H1 (cell line): Measurements from ENCODE around the gene TMEM140. TPM values are rescaled to one million over a fixed set of nuclear protein-coding genes. Genes with fewer than 3 reads are reported as not detected.

Experiments used
- CTCF ChIA-PET: fragments of 300-600 bp; sonication (Branson Sonifier 250); formaldehyde crosslinking; loops from one replicate; lab custom pipeline; 2021; ENCODE audit not compliant: partially characterized antibody; lab: Charles Lee
- POLR2A ChIA-PET: fragments of 300-600 bp; sonication (Branson Sonifier 250); formaldehyde crosslinking; loops from one replicate; lab custom pipeline; 2021; ENCODE audit warnings: inconsistent platforms; ENCODE audit not compliant: partially characterized antibody; lab: Charles Lee
- DNase-seq, 2 experiments: peaks; one replicate each; pipeline versions ENCODE4 v3.0.0 to v3.0.0-alpha.2; 2010 to 2022; ENCODE audit warnings: low spot score in 2 of 2, low read depth in 1 of 2, mixed read lengths in 1 of 2
- FAIRE-seq: peaks from 2 replicates; lab custom pipeline; 2011; peaks lifted over from hg19 to GRCh38; lab: Jason Lieb, UNC
- H2AFZ ChIP-seq: 2 replicates; pipeline ENCODE4 v1.8.1; 2012; ENCODE audit warnings: low read length, inconsistent platforms
- H2AK5ac ChIP-seq: 2 replicates; pipeline ENCODE4 v1.6.1; 2013; ENCODE audit warnings: low read depth, low read length
- H2BK120ac ChIP-seq: replicated peaks from 2 replicates; pipeline ENCODE3; 2013; ENCODE audit warnings: low read depth, low read length, inconsistent platforms
- H2BK12ac ChIP-seq: 2 replicates; pipeline ENCODE4 v1.6.1; 2013; ENCODE audit warnings: low read depth, low read length
- H2BK15ac ChIP-seq: 2 replicates; pipeline ENCODE4 v1.6.1; 2013; ENCODE audit warnings: low read length
- H2BK20ac ChIP-seq: 2 replicates; pipeline ENCODE4 v1.6.1; 2013; ENCODE audit warnings: low read length
- H2BK5ac ChIP-seq: 2 replicates; pipeline ENCODE4 v1.6.1; 2013; ENCODE audit warnings: low read depth, low read length
- H3K14ac ChIP-seq: 2 replicates; pipeline ENCODE4 v1.6.1; 2013; ENCODE audit warnings: inconsistent platforms; ENCODE audit not compliant: insufficient read length
- H3K18ac ChIP-seq: 2 replicates; pipeline ENCODE4 v1.6.1; 2013; ENCODE audit warnings: low read length; ENCODE audit errors: extremely low read depth
- H3K23ac ChIP-seq: 2 replicates; pipeline ENCODE4 v1.6.1; 2013; ENCODE audit warnings: inconsistent platforms; ENCODE audit not compliant: insufficient read length
- H3K23me2 ChIP-seq: 2 replicates; pipeline ENCODE4 v1.6.1; 2013; ENCODE audit warnings: low read depth, low read length
- H3K27ac ChIP-seq: 2 replicates; pipeline ENCODE4 v1.6.1; 2011; ENCODE audit warnings: low read depth, low read length, inconsistent platforms
- H3K27me3 ChIP-seq, 4 experiments: replicated peaks in 1 of 4; 1 replicate in 1 of 4; 2 replicates in 3 of 4; pipeline versions ENCODE4 v1.6.1 to v1.8.1; 2011 to 2013; ENCODE audit warnings: low read length in 3 of 4, mild to moderate bottlenecking in 3 of 4, inconsistent platforms in 2 of 4, mixed read lengths in 2 of 4, moderate library complexity in 1 of 4; ENCODE audit not compliant: control insufficient read depth in 3 of 4, insufficient read depth in 3 of 4; ENCODE audit errors: extremely low read depth in 1 of 4
- H3K36me3 ChIP-seq, 4 experiments: 2 replicates each; pipeline versions ENCODE4 v1.6.1 to v1.8.1; 2011 to 2013; ENCODE audit warnings: mild to moderate bottlenecking in 4 of 4, low read length in 3 of 4, moderate library complexity in 2 of 4, control low read depth in 1 of 4, inconsistent platforms in 1 of 4; ENCODE audit not compliant: insufficient read depth in 4 of 4, control insufficient read depth in 2 of 4
- H3K4ac ChIP-seq: replicated peaks from 2 replicates; pipeline ENCODE3; 2013; ENCODE audit warnings: low read length, low read depth, mixed read lengths, inconsistent platforms; ENCODE audit not compliant: insufficient read length
- H3K4me1 ChIP-seq, 4 experiments: replicated peaks in 1 of 4; 1 replicate in 1 of 4; 2 replicates in 3 of 4; pipeline versions ENCODE4 v1.6.1 to v1.8.1; 2011 to 2013; ENCODE audit warnings: low read length in 3 of 4, inconsistent platforms in 2 of 4, mixed read lengths in 1 of 4; ENCODE audit not compliant: insufficient read depth in 4 of 4, control insufficient read depth in 3 of 4
- H3K4me2 ChIP-seq, 2 experiments: 2 replicates each; pipeline versions ENCODE4 v1.6.1 to v1.8.1; 2011 to 2013; ENCODE audit warnings: low read depth in 2 of 2, low read length in 2 of 2, control low read depth in 1 of 2, inconsistent platforms in 1 of 2, mild to moderate bottlenecking in 1 of 2; ENCODE audit not compliant: insufficient read depth in 1 of 2
- H3K4me3 ChIP-seq, 4 experiments: fragments of 200-600, 300-600 bp in 1 of 4; sonication (generic), shearing (Covaris generic), sonication (Bioruptor Twin) in 1 of 4; 2 replicates each; pipeline versions ENCODE4 v1.5.1 to v1.8.1; 2011 to 2016; ENCODE audit warnings: low read length in 4 of 4, low read depth in 3 of 4, control low read depth in 2 of 4, inconsistent platforms in 2 of 4, mild to moderate bottlenecking in 2 of 4, mixed read lengths in 1 of 4, moderate library complexity in 1 of 4; ENCODE audit not compliant: insufficient read depth in 2 of 4; ENCODE audit errors: extremely low read depth in 1 of 4
- H3K56ac ChIP-seq: replicated peaks from 2 replicates; pipeline ENCODE3; 2013; ENCODE audit warnings: low read depth, mild to moderate bottlenecking, mixed read lengths, low read length, inconsistent platforms; ENCODE audit not compliant: insufficient read length
- H3K79me1 ChIP-seq: 2 replicates; pipeline ENCODE4 v1.6.1; 2013; ENCODE audit warnings: low read depth, low read length, control low read depth
- H3K79me2 ChIP-seq, 2 experiments: 2 replicates each; pipeline versions ENCODE4 v1.6.1 to v1.8.1; 2012 to 2013; ENCODE audit warnings: low read length in 2 of 2, mild to moderate bottlenecking in 2 of 2, inconsistent platforms in 1 of 2; ENCODE audit not compliant: insufficient read depth in 2 of 2, control insufficient read depth in 1 of 2
- H3K9ac ChIP-seq, 4 experiments: replicated peaks in 1 of 4; 1 replicate in 1 of 4; 2 replicates in 3 of 4; pipeline versions ENCODE4 v1.6.1 to v1.8.1; 2011 to 2013; ENCODE audit warnings: low read depth in 3 of 4, low read length in 3 of 4, control low read depth in 2 of 4, mild to moderate bottlenecking in 2 of 4, moderate library complexity in 2 of 4, inconsistent platforms in 1 of 4; ENCODE audit errors: extremely low read depth in 1 of 4
- H3K9me3 ChIP-seq, 2 experiments: 2 replicates each; pipeline versions ENCODE4 v1.6.1 to v1.8.1; 2012 to 2013; ENCODE audit warnings: mild to moderate bottlenecking in 2 of 2, moderate library complexity in 2 of 2, control low read depth in 1 of 2, inconsistent platforms in 1 of 2, low read depth in 1 of 2, low read length in 1 of 2, mixed read lengths in 1 of 2; ENCODE audit not compliant: insufficient read depth in 2 of 2
- H4K20me1 ChIP-seq, 2 experiments: replicated peaks in 1 of 2; 2 replicates each; pipeline versions ENCODE3 to v1.8.1; 2011 to 2013; ENCODE audit warnings: inconsistent platforms in 2 of 2, low read length in 2 of 2, mild to moderate bottlenecking in 1 of 2; ENCODE audit not compliant: insufficient read depth in 2 of 2, control insufficient read depth in 1 of 2
- H4K5ac ChIP-seq: 2 replicates; pipeline ENCODE4 v1.6.1; 2013; ENCODE audit warnings: low read length, low read depth, mixed read lengths, inconsistent platforms; ENCODE audit not compliant: insufficient read length
- H4K8ac ChIP-seq: 2 replicates; pipeline ENCODE4 v1.8.0; 2013; ENCODE audit warnings: mild to moderate bottlenecking, moderate library complexity, low read length, inconsistent platforms; ENCODE audit not compliant: insufficient read depth; ENCODE audit errors: extremely low read depth
- H4K91ac ChIP-seq: replicated peaks from 2 replicates; pipeline ENCODE3; 2013; ENCODE audit warnings: low read length, mixed read lengths, inconsistent platforms; ENCODE audit not compliant: insufficient read length
- CEBPB ChIP-seq: IDR thresholded peaks from 2 replicates; pipeline ENCODE4 v1.6.1; 2012; ENCODE audit warnings: low read depth, low read length
- CREB1 ChIP-seq: IDR thresholded peaks from 2 replicates; pipeline ENCODE4 v1.6.1; 2012; ENCODE audit warnings: inconsistent platforms
- HDAC2 ChIP-seq, 2 experiments: fragments of 300-600 bp in 1 of 2; sonication (generic) in 1 of 2; IDR thresholded peaks; 2 replicates each; pipeline ENCODE4 v1.6.1; 2011 to 2012; ENCODE audit warnings: low read depth in 2 of 2, low read length in 2 of 2, mild to moderate bottlenecking in 2 of 2, moderate library complexity in 2 of 2, borderline replicate concordance in 1 of 2, inconsistent platforms in 1 of 2
- KDM1A ChIP-seq: fragments of 200-600, 300-600 bp; sonication (generic); IDR thresholded peaks from 2 replicates; pipeline ENCODE4 v1.7.1; 2016; ENCODE audit warnings: mild to moderate bottlenecking, low read length, borderline replicate concordance
- NRF1 ChIP-seq: IDR thresholded peaks from 2 replicates; pipeline ENCODE4 v1.6.1; 2011; ENCODE audit warnings: mild to moderate bottlenecking, low read depth, low read length, improper control_type of control experiment
- RFX5 ChIP-seq: IDR thresholded peaks from 2 replicates; pipeline ENCODE4 v1.6.1; 2011; ENCODE audit warnings: low read depth, low read length, improper control_type of control experiment, borderline replicate concordance
- SIRT6 ChIP-seq: IDR thresholded peaks from one replicate; pipeline ENCODE4 v1.7.1; 2012; ENCODE audit warnings: low read length, inconsistent platforms
- SIX5 ChIP-seq: IDR thresholded peaks from 2 replicates; pipeline ENCODE4 v1.6.1; 2011; ENCODE audit warnings: mild to moderate bottlenecking, low read depth, low read length
- TEAD4 ChIP-seq: IDR thresholded peaks from 2 replicates; pipeline ENCODE4 v1.6.1; 2012; ENCODE audit warnings: low read depth, low read length, inconsistent platforms, mixed read lengths
- YY1 ChIP-seq: IDR thresholded peaks from 2 replicates; pipeline ENCODE4 v1.6.1; 2011; ENCODE audit warnings: low read depth, mild to moderate bottlenecking, low read length
- ZNF274 ChIP-seq: IDR thresholded peaks from 2 replicates; pipeline ENCODE4 v1.7.0; 2012; ENCODE audit warnings: low read length, borderline replicate concordance; ENCODE audit errors: extremely low read depth
- WGBS, 2 experiments: shearing (Covaris generic) in 1 of 2; methylation state at CpG; one replicate each; pipeline versions ENCODE4 v1.1.6 to v1.1.7; 2013 to 2015; ENCODE audit warnings: low lambda C conversion rate in 2 of 2, mixed read lengths in 2 of 2, inconsistent platforms in 1 of 2, low coverage in 1 of 2, missing lambda C conversion rate in 1 of 2; ENCODE audit not compliant: insufficient replicate concordance in 2 of 2, insufficient coverage in 1 of 2, insufficient read length in 1 of 2; ENCODE audit errors: extremely low coverage in 1 of 2, missing lambda C conversion rate in 1 of 2; 5-methylcytosine and 5-hydroxymethylcytosine counted together
- polyA plus RNA-seq, 7 experiments: library from polyadenylated mRNA; depleted of rRNA in 3 of 7; stranded (reverse) in 5 of 7; unstranded in 2 of 7; fragments of >200 nt in 5 of 7; fragments of 200-250 nt in 2 of 7; gene quantifications; 1 replicate in 5 of 7; 2 replicates in 1 of 7; 4 replicates in 1 of 7; pipeline versions ENCODE4 v1.2.1 to v1.2.3, GENCODE V29; 2011 to 2013; ENCODE audit warnings: missing spikeins in 2 of 7, mixed read lengths in 2 of 7
- total RNA-seq: library from RNA; stranded (reverse); fragmentation: NEBNext Ultra II Directional; extraction: Animal tissue kit (Norgen Biotek cat#: 25700); gene quantifications from 2 replicates; pipeline ENCODE4 v1.2.1, GENCODE V29; 2021

TMEM140 gene
- total and polyA plus RNA-seq, 2 of the 8 experiments (the other 6 are each of a cell fraction or from before 2014, with no cell fraction given) = not detected

- Histone ChIP-seq H3K27ac (peak within 1 kb of the TSS; percentile 89), H3K18ac (no peak within 1 kb of the TSS; the same call in none of the 2 replicates), H3K4me1 (peaks cover 1 to 16% (median 3%) of the 10 kb centered on the region in 4 experiments; a peak in 4 of 7 replicates), H3K36me3 (peaks cover 16 to 34% (median 30%) of the 10 kb centered on the region in 4 experiments), H2BK12ac (no peak within 1 kb of the TSS), H3K23me2 (no peaks in the 10 kb centered on the region; the same call in 1 of the 2 replicates), H3K4ac (peak within 1 kb of the TSS; percentile 2), H3K27me3 (no peaks in the 10 kb centered on the region), H3K79me2 (peaks cover 0 to 20% of the 10 kb centered on the region in 2 experiments; a peak in 2 of 4 replicates), H2BK5ac (peak within 1 kb of the TSS; percentile 93), H3K4me2 (peak within 1 kb of the TSS; percentile 80 to 85), H2AK5ac (no peak within 1 kb of the TSS), H3K56ac (peak within 1 kb of the TSS; percentile 95), H3K14ac (no peak within 1 kb of the TSS), H3K79me1 (no peaks in the 10 kb centered on the region; the same call in 1 of the 2 replicates), H2AFZ (no peak within 1 kb of the TSS; the same call in 1 of the 2 replicates), H2BK20ac (no peak within 1 kb of the TSS), H3K9me3 (no peaks in the 10 kb centered on the region), H3K23ac (no peak within 1 kb of the TSS), H4K8ac (peak within 1 kb of the TSS; percentile 91), H4K5ac (peak within 1 kb of the TSS; percentile 91), H2BK120ac (no peak within 1 kb of the TSS), H2BK15ac (no peak within 1 kb of the TSS), H4K91ac (peak within 1 kb of the TSS; percentile 83), H3K9ac (peak within 1 kb of the TSS; percentile 59 to 91 (median 80)), H3K4me3 (peak within 1 kb of the TSS; percentile 60 to 81 (median 72)), H4K20me1 (peaks cover 0 to 4% of the 10 kb centered on the region in 2 experiments)
- 2% methylated on average over 62 of the region's 77 CpGs; no CpG with 5 or more reads in 1 of the 2 experiments for WGBS, 2 experiments
- CTCF ChIA-PET = interaction anchor here (0.8 to 2.5 kb wide), 7 partner anchors 7 to 184 kb away, joined by 3 to 12 read pairs (median 5); partner anchors contain the start of gene AGBL3
- DNase-seq (peak; percentile 78 to 87), FAIRE-seq (no peak)
- POLR2A ChIA-PET = interaction anchor here (0.8 to 4.7 kb wide), 9 partner anchors 8 to 184 kb away, joined by 3 to 32 read pairs (median 6); partner anchors contain the start of gene AGBL3
- TF ChIP-seq TEAD4 = peak; percentile 27; the same call in 1 of the 2 replicates
- no peak for TF ChIP-seq NRF1
- TF ChIP-seq YY1 = peak; percentile 45; the same call in 1 of the 2 replicates
- no peak for TF ChIP-seq SIRT6
- TF ChIP-seq HDAC2 (IDR thresholded peaks at IDR 0.05; ENCODE audit: borderline replicate concordance in 1 of 2, low read depth in 2 of 2, low read length in 2 of 2) = peak; percentile 80 to 91; a peak in 3 of 4 replicates
- no peak for TF ChIP-seq KDM1A
- TF ChIP-seq CEBPB = no peak
- no peak for TF ChIP-seq ZNF274
- TF ChIP-seq RFX5 = no peak
- no peak for TF ChIP-seq SIX5
- TF ChIP-seq CREB1 = 0 out of 2 replicates have a peak, but pooled peaks have one; percentile 24
Observed at GRCh38 chr7:135170274-135170997, 22.6 kb downstream of the TMEM140 start, which contains the start of gene CYREN. Gene CYREN (minus strand): TSS chr7:135170707. CDS start chr7:135168922, 1,785 bp downstream.
